ENCODE data around the gene SPTB.

Gene SPTB

DNA sequence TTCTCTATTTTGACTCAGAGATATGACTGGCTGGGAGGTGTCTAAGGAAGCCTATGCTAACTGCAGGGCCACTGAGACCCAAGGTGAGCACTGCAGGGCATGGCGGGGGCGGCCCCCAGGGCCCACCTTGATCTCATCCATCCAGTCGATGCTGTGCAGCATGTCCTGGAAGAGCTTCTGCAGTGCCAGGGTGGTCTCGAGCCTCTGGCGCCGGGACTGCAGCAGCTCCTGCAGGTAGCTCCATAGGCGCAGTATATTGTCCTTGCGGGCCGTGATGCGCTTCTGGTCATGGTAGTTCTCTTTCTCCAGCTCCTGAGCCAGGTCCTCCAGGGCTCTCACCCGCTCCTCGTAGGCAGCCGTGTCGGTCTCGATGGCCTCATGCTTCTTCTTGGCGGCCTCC is 84.5 kb downstream of the SPTB start:
- TF ChIP-seq GFI1B (tag by site-specific recombination; IDR thresholded peaks at IDR 0.05): no peak
- CTCF ChIA-PET: interaction anchor here (0.6 to 1.7 kb wide), 4 partner anchors 28 to 116 kb away, joined by 3 to 6 read pairs (median 4); no protein-coding TSS in a partner anchor
- Histone ChIP-seq H3K36me3 (ENCODE audit: control insufficient read depth in 2 of 2, insufficient read depth in 1 of 2, low read length in 2 of 2) (peaks cover 3 to 48% of the 10 kb centered on the region in 2 experiments; a peak in 2 of 3 replicates), H3K27ac (ENCODE audit: extremely low read depth, low read depth, low read length) (no peak overlapping the region), H3K4me1 (ENCODE audit: control insufficient read depth, insufficient read depth, low read length) (no peaks in the 10 kb centered on the region), H3K4me3 (ENCODE audit: low read depth, low read length) (no peak overlapping the region), H3K9me3 (ENCODE audit: control insufficient read depth, insufficient read depth, low read depth, low read length) (no peaks in the 10 kb centered on the region)
- POLR2A ChIA-PET: no interaction called here

DNA sequence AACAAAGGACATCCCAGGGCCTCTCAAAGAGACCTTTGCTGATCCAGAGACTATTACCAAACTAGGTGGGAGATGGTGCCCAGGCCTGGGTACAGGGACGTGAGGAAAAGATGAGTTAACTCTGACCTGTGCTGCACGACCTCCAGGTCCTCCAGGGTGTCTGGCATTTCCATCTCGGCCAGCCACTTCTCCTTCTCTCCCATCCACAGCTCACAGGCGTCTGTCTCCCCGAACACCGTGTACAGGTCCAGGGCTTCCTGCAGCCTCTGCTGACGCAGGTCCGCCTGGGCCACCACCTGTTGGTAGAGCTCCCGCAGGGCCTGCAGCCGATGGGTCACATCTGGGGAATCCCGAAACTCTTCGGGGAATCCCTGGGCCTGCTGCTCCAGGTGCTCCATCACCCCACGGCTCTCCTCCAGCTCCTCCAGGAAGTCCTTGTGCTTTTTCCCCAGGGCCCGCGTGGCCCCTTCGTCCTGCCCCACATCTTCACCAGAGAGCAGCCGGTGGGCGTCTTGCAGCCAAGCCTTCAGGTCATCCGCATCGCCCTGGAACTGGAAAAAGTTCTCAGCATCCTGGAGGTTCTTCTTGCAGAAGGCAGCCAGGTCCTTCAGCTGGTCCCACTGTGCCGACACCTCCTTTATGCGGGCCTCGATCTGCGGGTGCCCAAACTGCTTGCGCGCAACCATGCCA is 86.7 kb downstream of the SPTB start:
- H3K4me1 ChIP-seq (ENCODE audit: control insufficient read depth, insufficient read depth, low read length): peaks cover 8% of the 10 kb centered on the region
- ChIA-PET POLR2A (no interaction called here), CTCF (interaction anchor here (0.5 to 1.8 kb wide), 4 partner anchors 9 to 318 kb away, joined by 3 to 8 read pairs (median 4); no protein-coding TSS in a partner anchor)
- peaks cover 3 to 32% of the 10 kb centered on the region in 2 experiments; a peak in 2 of 3 replicates for H3K36me3 ChIP-seq (ENCODE audit: control insufficient read depth in 2 of 2, insufficient read depth in 1 of 2, low read length in 2 of 2)
- no peak for TF ChIP-seq REPIN1 (tag by site-specific recombination; IDR thresholded peaks at IDR 0.05; ENCODE audit: low read depth)
- no peak for TF ChIP-seq ZXDB (tag by site-specific recombination; IDR thresholded peaks at IDR 0.05)
- TF ChIP-seq SALL2 (tag by site-specific recombination; IDR thresholded peaks at IDR 0.05; ENCODE audit: borderline replicate concordance): no peak
- TF ChIP-seq GLIS2 (tag by site-specific recombination; IDR thresholded peaks at IDR 0.05): no peak
- H3K4me3 ChIP-seq (ENCODE audit: low read depth, low read length): no peak overlapping the region
- H3K27ac ChIP-seq (ENCODE audit: extremely low read depth, low read depth, low read length): no peak overlapping the region
- no peaks in the 10 kb centered on the region for H3K9me3 ChIP-seq (ENCODE audit: control insufficient read depth, insufficient read depth, low read depth, low read length)

DNA sequence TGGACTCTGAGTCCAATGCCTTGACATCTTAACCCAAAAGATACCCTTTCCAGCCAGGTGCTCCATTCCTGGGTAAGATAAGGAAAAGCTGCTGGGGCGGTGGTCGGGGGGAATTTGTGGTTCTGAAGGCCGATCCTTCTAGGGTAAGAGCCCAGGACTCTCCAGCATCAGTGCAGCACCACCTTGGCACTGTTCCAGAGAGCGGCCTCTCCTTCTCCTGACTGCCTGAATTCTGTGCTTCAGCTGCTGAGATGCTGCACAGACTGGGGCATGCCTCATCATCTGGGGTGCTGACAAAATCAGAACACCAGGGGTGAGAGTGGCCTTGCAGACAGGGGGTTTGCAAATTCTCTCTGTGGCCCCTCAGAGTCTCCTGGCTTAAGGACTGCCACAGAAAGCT is 87.5 kb downstream of the SPTB start:
- ChIA-PET POLR2A (no interaction called here), CTCF (interaction anchor here (0.5 to 1.1 kb wide), 2 partner anchors 10 to 155 kb away, joined by 4 to 5 read pairs; no protein-coding TSS in a partner anchor)
- Histone ChIP-seq H3K4me3 (ENCODE audit: low read depth, low read length) (no peak overlapping the region), H3K36me3 (ENCODE audit: control insufficient read depth in 2 of 2, insufficient read depth in 1 of 2, low read length in 2 of 2) (peaks cover 2 to 29% of the 10 kb centered on the region in 2 experiments; a peak in 2 of 3 replicates), H3K9me3 (ENCODE audit: control insufficient read depth, insufficient read depth, low read depth, low read length) (no peaks in the 10 kb centered on the region), H3K4me1 (ENCODE audit: control insufficient read depth, insufficient read depth, low read length) (peaks cover 8% of the 10 kb centered on the region), H3K27ac (ENCODE audit: extremely low read depth, low read depth, low read length) (no peak overlapping the region)
- no peak for TF ChIP-seq SETDB1 (IDR thresholded peaks at IDR 0.05; ENCODE audit: insufficient read length, low read length)
- no peak for TF ChIP-seq ZIC2 (tag by site-specific recombination; IDR thresholded peaks at IDR 0.05)

GRCh38 chr14:64790478-64790877 is 89.2 kb downstream of the SPTB start:
- H3K36me3 ChIP-seq (ENCODE audit: control insufficient read depth in 2 of 2, insufficient read depth in 1 of 2, low read length in 2 of 2): peaks cover 0 to 30% of the 10 kb centered on the region in 2 experiments; a peak in 1 of 3 replicates

More at GRCh38 chr14:64790478-64790877, 89.2 kb downstream of the SPTB start:
- H3K27ac ChIP-seq (ENCODE audit: extremely low read depth, low read depth, low read length): no peak overlapping the region
- POLR2A ChIA-PET: no interaction called here
- CTCF ChIA-PET: interaction anchor here (1.0 to 1.6 kb wide), 4 partner anchors 10 to 102 kb away, joined by 3 to 7 read pairs (median 3); no protein-coding TSS in a partner anchor
- no peaks in the 10 kb centered on the region for H3K9me3 ChIP-seq (ENCODE audit: control insufficient read depth, insufficient read depth, low read depth, low read length)
- H3K4me1 ChIP-seq (ENCODE audit: control insufficient read depth, insufficient read depth, low read length): peaks cover 8% of the 10 kb centered on the region
- no peak for TF ChIP-seq ZNF433 (tag by site-specific recombination; IDR thresholded peaks at IDR 0.05; ENCODE audit: low read depth)
- TF ChIP-seq ZNF549 (tag by site-specific recombination; IDR thresholded peaks at IDR 0.05): no peak
- no peak for TF ChIP-seq HOXC10 (CRISPR knock-in tag; IDR thresholded peaks at IDR 0.05)
- TF ChIP-seq PBX3 (CRISPR knock-in tag; IDR thresholded peaks at IDR 0.05): no peak
- TF ChIP-seq, protein P1, sequence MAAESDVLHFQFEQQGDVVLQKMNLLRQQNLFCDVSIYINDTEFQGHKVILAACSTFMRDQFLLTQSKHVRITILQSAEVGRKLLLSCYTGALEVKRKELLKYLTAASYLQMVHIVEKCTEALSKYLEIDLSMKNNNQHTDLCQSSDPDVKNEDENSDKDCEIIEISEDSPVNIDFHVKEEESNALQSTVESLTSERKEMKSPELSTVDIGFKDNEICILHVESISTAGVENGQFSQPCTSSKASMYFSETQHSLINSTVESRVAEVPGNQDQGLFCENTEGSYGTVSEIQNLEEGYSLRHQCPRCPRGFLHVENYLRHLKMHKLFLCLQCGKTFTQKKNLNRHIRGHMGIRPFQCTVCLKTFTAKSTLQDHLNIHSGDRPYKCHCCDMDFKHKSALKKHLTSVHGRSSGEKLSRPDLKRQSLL (tag by site-specific recombination; IDR thresholded peaks at IDR 0.05): no peak
- no peak for TF ChIP-seq ZBTB10 (tag by site-specific recombination; IDR thresholded peaks at IDR 0.05)
- TF ChIP-seq GLIS1 (tag by site-specific recombination; IDR thresholded peaks at IDR 0.05): no peak
- TF ChIP-seq, protein P2, sequence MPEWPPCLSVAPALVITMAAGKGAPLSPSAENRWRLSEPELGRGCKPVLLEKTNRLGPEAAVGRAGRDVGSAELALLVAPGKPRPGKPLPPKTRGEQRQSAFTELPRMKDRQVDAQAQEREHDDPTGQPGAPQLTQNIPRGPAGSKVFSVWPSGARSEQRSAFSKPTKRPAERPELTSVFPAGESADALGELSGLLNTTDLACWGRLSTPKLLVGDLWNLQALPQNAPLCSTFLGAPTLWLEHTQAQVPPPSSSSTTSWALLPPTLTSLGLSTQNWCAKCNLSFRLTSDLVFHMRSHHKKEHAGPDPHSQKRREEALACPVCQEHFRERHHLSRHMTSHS (tag by site-specific recombination; IDR thresholded peaks at IDR 0.05): no peak
- no peak for TF ChIP-seq BCL11B (tag by site-specific recombination; IDR thresholded peaks at IDR 0.05; ENCODE audit: low read depth)
- TF ChIP-seq SP7 (tag by site-specific recombination; IDR thresholded peaks at IDR 0.05): no peak
- no peak for TF ChIP-seq ZNF335 (tag by site-specific recombination; conservative IDR thresholded peaks at IDR 0.05)
- no peak for TF ChIP-seq ZIC2 (tag by site-specific recombination; IDR thresholded peaks at IDR 0.05)
- TF ChIP-seq ZNF341 (tag by site-specific recombination; IDR thresholded peaks at IDR 0.05; ENCODE audit: low read depth): no peak
- no peak for TF ChIP-seq ZNF561 (tag by site-specific recombination; IDR thresholded peaks at IDR 0.05; ENCODE audit: borderline replicate concordance)
- no peak for TF ChIP-seq ZNF221 (tag by site-specific recombination; IDR thresholded peaks at IDR 0.05; ENCODE audit: borderline replicate concordance)
- H3K4me3 ChIP-seq (ENCODE audit: low read depth, low read length): no peak overlapping the region

All from HEK293 (cell line).